HG03565 (cell line): Measurements from ENCODE around the gene INSYN1.

Source experiments
- ATAC-seq: cut with Tn5 transposase; IDR thresholded peaks from one replicate; pipeline ENCODE4 v1.9.1; 2021; ENCODE audit warnings: mild to moderate bottlenecking, moderate library complexity; ENCODE audit not compliant: unreplicated experiment

Gene INSYN1

DNA sequence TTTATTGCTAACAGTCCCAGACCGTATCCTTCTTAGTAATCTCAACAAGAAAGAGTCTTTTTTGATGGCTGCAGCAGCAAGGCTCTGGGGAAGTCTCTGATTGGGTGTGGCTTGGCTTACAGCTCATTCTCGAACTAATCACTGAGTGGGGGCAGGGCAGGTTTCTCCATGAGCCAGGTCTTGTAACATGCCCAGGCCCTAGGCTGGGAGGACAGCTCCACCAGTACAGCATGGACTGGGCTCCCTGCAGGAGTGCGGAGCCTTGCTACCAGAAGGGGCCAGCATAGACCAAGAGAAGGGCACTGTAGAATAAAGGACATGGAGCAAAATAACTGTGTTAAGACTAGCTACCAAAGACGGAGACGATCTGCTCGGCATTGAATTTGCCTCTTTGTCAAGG is 61.8 kb downstream of the INSYN1 start:
- no peak for ATAC-seq

DNA sequence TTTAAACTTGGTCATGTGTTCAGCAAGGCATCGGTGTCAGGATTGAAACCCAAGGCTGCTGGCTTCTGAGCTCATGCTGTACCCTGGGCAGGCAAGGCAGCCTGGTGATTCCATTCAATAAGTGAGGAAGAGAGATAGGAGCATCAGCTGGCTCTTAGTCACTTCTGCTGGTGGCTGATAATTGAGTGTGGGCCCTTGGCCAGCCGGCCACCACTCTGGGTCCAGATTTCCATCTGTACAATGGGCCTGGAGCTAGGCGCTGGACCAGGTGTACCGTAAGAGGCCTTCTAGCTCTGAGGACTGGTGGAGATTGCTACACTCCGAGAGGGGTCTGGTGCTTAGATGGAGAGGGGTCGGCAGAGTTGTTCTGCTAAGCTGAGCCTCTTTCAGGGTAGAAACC is 64.7 kb downstream of the INSYN1 start:
- no peak for ATAC-seq

DNA sequence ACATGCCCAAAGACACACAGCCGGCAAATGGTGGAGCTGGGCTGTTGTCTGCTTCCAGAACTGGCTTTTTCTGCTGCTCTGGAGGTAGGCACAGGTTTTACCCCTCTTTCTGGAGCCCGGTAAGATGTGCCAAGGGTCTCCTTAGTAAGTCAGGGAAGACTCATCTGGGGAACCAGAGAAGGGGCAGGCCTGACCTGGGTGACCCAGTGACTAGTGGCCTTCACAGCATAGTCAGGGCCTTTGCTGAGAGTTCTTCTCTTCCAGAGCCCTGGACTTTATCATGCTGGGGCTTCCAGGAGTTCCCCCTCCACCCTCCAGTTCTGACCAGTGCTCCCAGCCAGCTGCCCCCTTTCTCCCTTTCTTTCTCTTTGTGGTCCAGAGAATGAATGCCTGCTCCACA is 65.8 kb downstream of the INSYN1 start:
- ATAC-seq: no peak

DNA sequence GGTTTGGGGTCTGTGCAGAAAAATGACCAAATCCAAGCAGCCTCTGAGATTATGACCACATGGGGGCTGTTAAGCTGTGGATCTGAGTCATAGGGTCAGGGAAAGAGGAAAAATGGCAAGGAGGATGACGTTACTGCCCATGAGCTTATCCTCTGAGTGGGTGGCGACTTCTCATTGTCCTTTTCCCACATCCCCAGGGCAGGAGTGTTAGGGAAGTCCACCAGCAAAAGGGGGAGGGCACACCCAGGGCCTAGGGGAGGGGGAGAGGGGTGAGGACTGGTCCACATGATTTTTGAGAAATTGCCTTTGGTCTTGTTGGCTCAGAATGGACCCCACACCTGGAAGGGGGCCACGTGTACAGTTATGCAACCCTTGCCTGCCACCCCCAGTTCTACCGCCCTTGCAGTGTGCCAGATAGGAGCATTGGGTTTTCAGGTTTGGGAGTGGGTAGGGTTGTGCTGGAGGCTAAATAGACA is 66.3 kb downstream of the INSYN1 start:
- ATAC-seq: no peak

DNA sequence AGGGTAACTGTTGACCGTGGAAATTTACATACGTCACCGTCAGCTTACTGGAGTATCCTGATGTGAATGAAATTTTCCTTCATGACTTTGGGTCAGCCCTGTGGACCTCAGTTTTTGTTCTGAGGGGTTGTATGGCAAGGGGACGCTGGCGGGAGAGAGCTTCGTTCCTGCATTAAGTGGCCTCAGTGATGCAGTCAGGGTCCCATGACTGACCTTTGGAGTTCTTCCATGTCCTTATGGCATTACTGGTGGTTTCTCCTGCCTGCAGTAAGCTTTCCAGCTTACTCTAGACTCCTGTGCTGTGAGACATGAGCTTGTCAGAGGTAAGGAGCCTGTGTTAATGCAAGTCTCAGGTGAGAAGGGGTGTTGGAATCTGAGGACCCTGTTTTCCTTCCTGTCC is 67.2 kb downstream of the INSYN1 start:
- ATAC-seq: no peak
